Measurements from ENCODE around the gene PUM2. TPM values are rescaled to one million over a fixed set of nuclear protein-coding genes. Genes with fewer than 3 reads are reported as not detected.

The PUM2 gene, protein sequence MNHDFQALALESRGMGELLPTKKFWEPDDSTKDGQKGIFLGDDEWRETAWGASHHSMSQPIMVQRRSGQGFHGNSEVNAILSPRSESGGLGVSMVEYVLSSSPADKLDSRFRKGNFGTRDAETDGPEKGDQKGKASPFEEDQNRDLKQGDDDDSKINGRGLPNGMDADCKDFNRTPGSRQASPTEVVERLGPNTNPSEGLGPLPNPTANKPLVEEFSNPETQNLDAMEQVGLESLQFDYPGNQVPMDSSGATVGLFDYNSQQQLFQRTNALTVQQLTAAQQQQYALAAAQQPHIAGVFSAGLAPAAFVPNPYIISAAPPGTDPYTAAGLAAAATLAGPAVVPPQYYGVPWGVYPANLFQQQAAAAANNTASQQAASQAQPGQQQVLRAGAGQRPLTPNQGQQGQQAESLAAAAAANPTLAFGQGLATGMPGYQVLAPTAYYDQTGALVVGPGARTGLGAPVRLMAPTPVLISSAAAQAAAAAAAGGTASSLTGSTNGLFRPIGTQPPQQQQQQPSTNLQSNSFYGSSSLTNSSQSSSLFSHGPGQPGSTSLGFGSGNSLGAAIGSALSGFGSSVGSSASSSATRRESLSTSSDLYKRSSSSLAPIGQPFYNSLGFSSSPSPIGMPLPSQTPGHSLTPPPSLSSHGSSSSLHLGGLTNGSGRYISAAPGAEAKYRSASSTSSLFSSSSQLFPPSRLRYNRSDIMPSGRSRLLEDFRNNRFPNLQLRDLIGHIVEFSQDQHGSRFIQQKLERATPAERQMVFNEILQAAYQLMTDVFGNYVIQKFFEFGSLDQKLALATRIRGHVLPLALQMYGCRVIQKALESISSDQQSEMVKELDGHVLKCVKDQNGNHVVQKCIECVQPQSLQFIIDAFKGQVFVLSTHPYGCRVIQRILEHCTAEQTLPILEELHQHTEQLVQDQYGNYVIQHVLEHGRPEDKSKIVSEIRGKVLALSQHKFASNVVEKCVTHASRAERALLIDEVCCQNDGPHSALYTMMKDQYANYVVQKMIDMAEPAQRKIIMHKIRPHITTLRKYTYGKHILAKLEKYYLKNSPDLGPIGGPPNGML
- total RNA-seq (2022; extraction: Qiagen RNA extraction), result 34.1 to 46.7 TPM (median 43.4 TPM) in 5 replicates

DNA sequence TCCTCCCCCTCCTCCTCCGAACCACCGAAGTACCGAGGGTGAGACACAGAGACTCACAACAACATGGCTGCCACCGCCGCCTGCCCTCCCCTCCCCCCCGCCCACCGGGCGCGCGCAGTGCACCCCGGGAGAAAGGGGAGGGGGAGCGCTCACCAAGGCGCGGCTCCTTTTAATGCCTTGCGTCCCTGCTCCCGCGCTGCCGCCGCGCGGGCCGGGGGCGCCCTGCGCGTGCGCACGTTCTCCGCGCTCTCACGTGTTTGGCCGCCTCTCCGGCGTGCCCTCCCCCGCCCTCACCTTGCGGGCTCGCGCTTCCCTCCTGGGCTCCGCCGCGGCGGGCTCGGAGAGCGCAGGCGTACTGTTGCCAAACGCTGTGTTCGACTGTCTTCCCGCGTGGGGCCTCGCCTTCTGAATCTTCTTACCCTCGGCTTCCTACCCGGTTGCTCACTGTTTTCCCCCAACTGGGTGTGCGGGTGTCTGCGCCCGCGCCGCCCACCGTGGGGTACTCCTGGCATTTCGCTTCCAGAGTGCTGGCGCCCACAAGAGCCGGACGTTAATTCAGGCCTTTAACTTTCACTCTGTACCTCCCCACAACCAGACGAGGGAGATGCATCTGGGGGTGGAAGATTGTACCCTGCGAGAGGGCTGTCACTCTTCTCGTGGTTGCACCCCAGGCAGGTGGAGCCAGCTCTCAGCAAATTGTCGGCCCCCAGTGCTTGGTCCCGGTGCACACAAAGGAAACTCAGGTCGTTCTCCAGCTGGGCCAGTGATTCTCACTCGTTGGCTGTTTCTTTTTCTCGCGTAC, at the start of gene PUM2:
Gene PUM2 (minus strand): TSS at position 92 of the 802 bp plus-strand sequence. CDS start 23,484 bp downstream, outside the sequence.

GRCh38 chr2:20224716-20225293, 125.8 kb downstream of the PUM2 start, which contains the start of gene SDC1:
Gene SDC1, minus strand, starts transcription at chr2:20225130. Its CDS starts 263 bp downstream, at chr2:20224867.

Other genes with a start within 250 kb of the PUM2 start
- 148 to 201 TPM (median 187 TPM) in 5 replicates for gene SDC1, start 125.7 kb downstream of the PUM2 start, total RNA-seq (2022; extraction: Qiagen RNA extraction)
- 280 to 437 TPM (median 397 TPM) in 5 replicates for gene RHOB, start 96.2 kb upstream of the PUM2 start, total RNA-seq (2022; extraction: Qiagen RNA extraction)

Data from A549 treated with Mapracorat at 1 μM for 4 hours (cell line).